A549 (cell line): Measurements from ENCODE around the gene JMJD8. TPM values are rescaled to one million over a fixed set of nuclear protein-coding genes. Genes with fewer than 3 reads are reported as not detected.
A peak's percentile ranks its signal among the peaks of the same experiment; 100 is the strongest.

Source experiments
- ATAC-seq, 2 experiments: fragments of 200-7000 bp in 1 of 2; fragments of >200 bp in 1 of 2; cut with Nextera tagmentation in 1 of 2; cut with Tn5 transposase in 1 of 2; 3 replicates each; pipeline versions ENCODE4 v1.8.0 to v1.9.1; 2018 to 2020; ENCODE audit warnings: mild to moderate bottlenecking in 1 of 2, moderate library complexity in 1 of 2
- CTCF ChIA-PET: fragments of 300-600 bp; sonication (Branson Sonifier 250); formaldehyde crosslinking; extraction: SDS; loops from one replicate; lab custom pipeline; 2021; ENCODE audit warnings: antibody characterized with exemption, inconsistent platforms; lab: Yijun Ruan, JAX
- POLR2A ChIA-PET: fragments of 350-600 bp; formaldehyde crosslinking; extraction: SDS; loops from one replicate; lab custom pipeline; 2021; ENCODE audit warnings: antibody characterized with exemption, inconsistent platforms; lab: Yijun Ruan, JAX
- DNase-seq, 2 experiments: peaks; one replicate each; pipeline versions ENCODE4 v3.0.0 to v3.0.0-alpha.2; 2011 to 2016; ENCODE audit warnings: low read depth in 1 of 2, low spot score in 1 of 2
- FAIRE-seq: peaks from 2 replicates; lab custom pipeline; 2011; peaks lifted over from hg19 to GRCh38; lab: Jason Lieb, UNC
- H3K27ac ChIP-seq, 2 experiments: fragments of >200 bp; sonication (Bioruptor Twin); formaldehyde crosslinking; 3 replicates each; pipeline ENCODE4 v1.5.1; 2016 to 2017
- H3K4me1 ChIP-seq: fragments of >200 bp; sonication (Bioruptor Twin); formaldehyde crosslinking; 3 replicates; pipeline ENCODE4 v1.6.1; 2016
- H3K4me2 ChIP-seq: fragments of >200 bp; sonication (Bioruptor Twin); formaldehyde crosslinking; 3 replicates; pipeline ENCODE4 v1.6.1; 2016
- H3K4me3 ChIP-seq: fragments of >200 bp; sonication (Bioruptor Twin); formaldehyde crosslinking; 3 replicates; pipeline ENCODE4 v1.5.1; 2016
- H3K9me3 ChIP-seq: fragments of >200 bp; sonication (Bioruptor Twin); formaldehyde crosslinking; 3 replicates; pipeline ENCODE4 v1.6.1; 2016
- BHLHE40 ChIP-seq: IDR thresholded peaks from 2 replicates; pipeline ENCODE4 v1.6.1; 2012; ENCODE audit warnings: low read depth, low read length, inconsistent platforms
- CBX2 ChIP-seq: fragments of 200-600 bp; sonication (generic); IDR thresholded peaks from 2 replicates; pipeline ENCODE4 v1.6.1; 2016; ENCODE audit warnings: low read depth, mild to moderate bottlenecking, borderline replicate concordance
- CEBPB ChIP-seq, 2 experiments: fragments of >200 bp in 1 of 2; sonication (Bioruptor Twin) in 1 of 2; formaldehyde crosslinking in 1 of 2; IDR thresholded peaks; 2 replicates each; pipeline ENCODE4 v1.6.1; 2012 to 2016
- EHF ChIP-seq: fragments of 250-450 bp; sonication (Bioruptor Pico); IDR thresholded peaks from 2 replicates; pipeline ENCODE4 v1.5.0; 2020; ENCODE audit warnings: mild to moderate bottlenecking
- EP300 ChIP-seq, 2 experiments: fragments of >200 bp; sonication (Bioruptor Twin); formaldehyde crosslinking; IDR thresholded peaks; 2 replicates in 1 of 2; 3 replicates in 1 of 2; pipeline ENCODE4 v1.6.1; 2016 to 2017
- ESRRA ChIP-seq: fragments of 150-350 bp; IDR thresholded peaks from 2 replicates; pipeline ENCODE4 v1.6.1; 2014; ENCODE audit warnings: mild to moderate bottlenecking, low read length, borderline replicate concordance
- FOSL2 ChIP-seq, 2 experiments: fragments of 450-650 bp in 1 of 2; fragments of >200 bp in 1 of 2; sonication (Bioruptor Twin) in 1 of 2; formaldehyde crosslinking; IDR thresholded peaks; 2 replicates each; pipeline versions ENCODE4 v1.5.0 to v1.6.1; 2016 to 2020; ENCODE audit warnings: mild to moderate bottlenecking in 1 of 2, moderate library complexity in 1 of 2
- FOXS1 ChIP-seq: fragments of 250-450 bp; sonication (Bioruptor Pico); IDR thresholded peaks from 2 replicates; pipeline ENCODE4 v1.5.0; 2020; ENCODE audit warnings: mild to moderate bottlenecking, moderate library complexity
- GATA3 ChIP-seq: IDR thresholded peaks from 2 replicates; pipeline ENCODE4 v1.6.1; 2012; ENCODE audit warnings: borderline replicate concordance
- HDAC2 ChIP-seq: fragments of 200-600 bp; sonication (generic); IDR thresholded peaks from 2 replicates; pipeline ENCODE4 v1.6.1; 2016
- HEYL ChIP-seq: fragments of 250-450 bp; sonication (Bioruptor Pico); IDR thresholded peaks from 2 replicates; pipeline ENCODE4 v1.8.0; 2021; ENCODE audit warnings: mild to moderate bottlenecking, moderate library complexity
- HOXA7 ChIP-seq: fragments of 250-450 bp; sonication (Bioruptor Pico); IDR thresholded peaks from 2 replicates; pipeline ENCODE4 v1.5.0; 2020; ENCODE audit warnings: mild to moderate bottlenecking, moderate library complexity
- JUN ChIP-seq, 2 experiments: fragments of >200 bp; sonication (Bioruptor Twin); formaldehyde crosslinking; IDR thresholded peaks; 2 replicates in 1 of 2; 3 replicates in 1 of 2; pipeline ENCODE4 v1.6.1; 2016 to 2017
- JUNB ChIP-seq: fragments of >200 bp; sonication (Bioruptor Twin); formaldehyde crosslinking; IDR thresholded peaks from 2 replicates; pipeline ENCODE4 v1.6.1; 2016
- KDM1A ChIP-seq: fragments of 200-600 bp; sonication (generic); IDR thresholded peaks from 2 replicates; pipeline ENCODE4 v1.6.1; 2016; ENCODE audit warnings: low read depth, mild to moderate bottlenecking
- KDM5A ChIP-seq: fragments of 200-600 bp; sonication (generic); IDR thresholded peaks from 2 replicates; pipeline ENCODE4 v1.6.1; 2016; ENCODE audit warnings: antibody characterized with exemption, mild to moderate bottlenecking
- MAFK ChIP-seq: fragments of 450-650 bp; IDR thresholded peaks from 2 replicates; pipeline ENCODE4 v1.6.1; 2014; ENCODE audit not compliant: partially characterized antibody
- MAZ ChIP-seq: fragments of 150-350 bp; IDR thresholded peaks from 2 replicates; pipeline ENCODE4 v1.6.1; 2014; ENCODE audit warnings: antibody characterized with exemption, low read depth, low read length, borderline replicate concordance
- NFE2L2 ChIP-seq: fragments of 150-350 bp; conservative IDR thresholded peaks from 2 replicates; pipeline ENCODE4 v1.6.1; 2014; ENCODE audit warnings: low read length
- PHF8 ChIP-seq: fragments of 200-600 bp; sonication (generic); IDR thresholded peaks from 2 replicates; pipeline ENCODE4 v1.6.1; 2016; ENCODE audit warnings: low read depth, mild to moderate bottlenecking, antibody characterized with exemption, moderate library complexity, borderline replicate concordance
- POLR2A ChIP-seq: IDR thresholded peaks from 2 replicates; pipeline ENCODE4 v1.6.1; 2012; ENCODE audit warnings: mild to moderate bottlenecking, low read length
- POLR2AphosphoS2 ChIP-seq: conservative IDR thresholded peaks from 2 replicates; pipeline ENCODE4 v1.6.1; 2012; ENCODE audit warnings: low read length, improper control_type of control experiment, inconsistent platforms
- RAD21 ChIP-seq, 2 experiments: fragments of >200 bp in 1 of 2; sonication (Bioruptor Twin) in 1 of 2; formaldehyde crosslinking in 1 of 2; IDR thresholded peaks in 1 of 2; conservative IDR thresholded peaks in 1 of 2; 2 replicates in 1 of 2; 3 replicates in 1 of 2; pipeline ENCODE4 v1.6.1; 2012 to 2018; ENCODE audit warnings: inconsistent platforms in 1 of 2
- RCOR1 ChIP-seq: fragments of 150-350 bp; IDR thresholded peaks from 2 replicates; pipeline ENCODE4 v1.6.1; 2014; ENCODE audit warnings: antibody characterized with exemption, low read length, low read depth
- RNF2 ChIP-seq: fragments of 200-600 bp; sonication (generic); IDR thresholded peaks from 2 replicates; pipeline ENCODE4 v1.6.1; 2016; ENCODE audit warnings: low read depth, mild to moderate bottlenecking, antibody characterized with exemption, moderate library complexity, borderline replicate concordance
- SREBF2 ChIP-seq: fragments of 450-650 bp; IDR thresholded peaks from 2 replicates; pipeline ENCODE4 v1.6.1; 2014; ENCODE audit warnings: mild to moderate bottlenecking, moderate library complexity
- TFCP2L1 ChIP-seq: fragments of 250-450 bp; sonication (Bioruptor Pico); IDR thresholded peaks from 2 replicates; pipeline ENCODE4 v1.5.0; 2021; ENCODE audit warnings: mild to moderate bottlenecking
- TP53 ChIP-seq: fragments of 250-450 bp; sonication (Bioruptor Pico); IDR thresholded peaks from 2 replicates; pipeline ENCODE4 v1.5.0; 2021; ENCODE audit warnings: mild to moderate bottlenecking, moderate library complexity
- ZC3H11A ChIP-seq: fragments of 450-650 bp; IDR thresholded peaks from 2 replicates; pipeline ENCODE4 v1.6.1; 2014; ENCODE audit warnings: antibody characterized with exemption, mild to moderate bottlenecking
- ZFP36 ChIP-seq: fragments of 450-650 bp; IDR thresholded peaks from 2 replicates; pipeline ENCODE4 v1.6.1; 2014; ENCODE audit warnings: borderline replicate concordance; ENCODE audit not compliant: partially characterized antibody
- WGBS: methylation state at CpG from one replicate; pipeline ENCODE4 v1.1.6; 2017; ENCODE audit errors: missing lambda C conversion rate; 5-methylcytosine and 5-hydroxymethylcytosine counted together
- polyA plus RNA-seq, 4 experiments: library from polyadenylated mRNA; depleted of rRNA in 3 of 4; stranded (reverse); fragments of >200 nt; fragmentation: RNase III in 1 of 4; extraction: RNeasy Plus Mini Kit Qiagen cat#74134 plus additional on column Dnase treatment in 1 of 4; gene quantifications; 2 replicates in 3 of 4; 3 replicates in 1 of 4; pipeline ENCODE4 v1.2.3, GENCODE V29; 2011 to 2017
- TF ChIP-seq, protein P1 (sequence below): IDR thresholded peaks from 2 replicates; pipeline ENCODE4 v1.6.1; 2012
- TF ChIP-seq, protein P2 (sequence below): IDR thresholded peaks from 2 replicates; pipeline ENCODE4 v1.6.1; 2012; ENCODE audit warnings: low read depth, borderline replicate concordance
- TF ChIP-seq, protein P3 (sequence below): IDR thresholded peaks from 2 replicates; pipeline ENCODE4 v1.6.1; 2012
- TF ChIP-seq, protein P4 (sequence below): fragments of >200 bp; sonication (Bioruptor Twin); formaldehyde crosslinking; IDR thresholded peaks from 3 replicates; pipeline ENCODE4 v1.5.1; 2016
- TF ChIP-seq, protein P5 (sequence below): fragments of 250-450 bp; sonication (Bioruptor Pico); IDR thresholded peaks from 2 replicates; pipeline ENCODE4 v1.5.0; 2020; ENCODE audit warnings: low read depth, mild to moderate bottlenecking, moderate library complexity

JMJD8 gene
- polyA plus RNA-seq, 2 of the 4 experiments (the other 2 are of a cell fraction), result 37.5 to 72.6 TPM

DNA sequence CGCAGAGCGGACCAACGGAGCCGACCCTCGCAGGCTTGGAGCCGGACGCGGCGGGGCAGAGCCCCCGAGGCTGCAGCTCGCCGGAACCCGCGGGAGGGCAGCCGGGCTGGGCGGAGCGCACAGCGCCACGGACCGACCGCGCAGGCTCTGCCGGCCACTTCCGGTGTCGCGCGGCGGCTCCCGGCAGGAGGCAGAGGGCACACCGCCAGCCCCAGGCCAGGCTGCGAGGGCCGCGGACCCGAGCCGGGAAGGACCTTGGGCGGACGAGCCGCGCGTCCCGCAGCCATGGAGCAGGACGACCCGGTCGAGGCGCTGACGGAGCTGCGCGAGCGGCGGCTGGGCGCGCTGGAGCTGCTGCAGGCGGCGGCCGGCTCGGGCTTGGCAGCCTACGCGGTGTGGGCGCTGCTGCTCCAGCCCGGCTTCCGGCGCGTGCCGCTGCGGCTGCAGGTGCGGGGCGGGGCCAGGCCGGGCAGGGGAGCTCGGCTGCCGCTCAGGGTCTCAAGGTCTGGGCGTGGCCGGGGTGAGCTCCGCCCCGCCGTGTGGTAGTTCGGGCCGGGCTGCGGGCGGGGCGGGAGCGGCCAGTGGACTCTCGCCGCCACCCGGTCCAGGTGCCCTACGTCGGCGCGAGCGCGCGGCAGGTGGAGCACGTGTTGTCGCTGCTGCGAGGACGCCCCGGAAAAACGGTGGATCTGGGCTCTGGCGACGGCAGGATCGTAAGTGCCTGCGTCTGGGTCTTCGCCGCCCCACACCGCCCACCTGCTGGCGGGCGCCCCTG, 37.0 kb upstream of the JMJD8 start, which contains the start of gene ANTKMT (continued):
- TF ChIP-seq, protein P1, sequence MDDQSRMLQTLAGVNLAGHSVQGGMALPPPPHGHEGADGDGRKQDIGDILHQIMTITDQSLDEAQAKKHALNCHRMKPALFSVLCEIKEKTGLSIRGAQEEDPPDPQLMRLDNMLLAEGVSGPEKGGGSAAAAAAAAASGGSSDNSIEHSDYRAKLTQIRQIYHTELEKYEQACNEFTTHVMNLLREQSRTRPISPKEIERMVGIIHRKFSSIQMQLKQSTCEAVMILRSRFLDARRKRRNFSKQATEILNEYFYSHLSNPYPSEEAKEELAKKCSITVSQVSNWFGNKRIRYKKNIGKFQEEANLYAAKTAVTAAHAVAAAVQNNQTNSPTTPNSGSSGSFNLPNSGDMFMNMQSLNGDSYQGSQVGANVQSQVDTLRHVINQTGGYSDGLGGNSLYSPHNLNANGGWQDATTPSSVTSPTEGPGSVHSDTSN, result peak; percentile 52; the same call in 1 of the 2 replicates
- peak in 1 of 2 experiments; percentile 25; a peak in 1 of 5 replicates for TF ChIP-seq EP300 (IDR thresholded peaks at IDR 0.05)
- no peak for TF ChIP-seq RCOR1
- TF ChIP-seq, all 56 proteins: peak for 14

DNA sequence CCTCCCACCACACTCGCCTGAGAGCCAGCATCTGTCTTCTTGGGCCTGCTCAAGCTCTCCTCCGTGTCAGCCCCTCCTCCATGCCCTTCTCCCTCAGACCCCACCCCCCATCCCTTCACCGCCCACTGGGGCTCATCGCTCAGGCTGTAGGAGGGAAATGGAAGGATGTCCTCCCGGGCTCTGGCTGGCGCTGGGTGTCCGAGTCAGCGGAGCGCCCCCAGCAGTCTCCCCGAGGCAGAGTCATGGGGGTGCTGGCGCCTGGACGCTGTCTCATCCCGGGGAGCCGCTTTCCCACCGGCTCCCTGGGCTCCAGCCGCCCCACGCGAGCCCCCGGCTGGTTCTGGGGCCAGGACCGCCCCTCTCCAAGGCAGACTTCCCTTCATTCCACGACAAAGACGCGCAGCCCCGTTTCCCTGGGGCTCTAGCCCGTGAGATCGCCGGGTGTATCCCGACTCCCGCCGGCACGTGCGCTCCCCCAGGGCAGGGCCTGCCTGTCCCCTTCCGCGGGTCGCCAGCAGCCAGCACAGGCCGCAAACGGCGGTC, 36.4 kb upstream of the JMJD8 start:
- FAIRE-seq (no peak), ATAC-seq (peak; percentile 32 to 66), DNase-seq (peak; percentile 72 to 84)
- Histone ChIP-seq H3K4me1 (peaks cover 49% of the 10 kb centered on the region), H3K4me3 (peak overlapping the region; percentile 93), H3K4me2 (peak overlapping the region; percentile 94), H3K9me3 (no peaks in the 10 kb centered on the region), H3K27ac (peak overlapping the region; percentile 98 to 99)
- ChIA-PET POLR2A (interaction anchor here (0.7 to 2.6 kb wide), 13 partner anchors 8 to 68 kb away, joined by 3 to 33 read pairs (median 6); partner anchors contain the start of genes CHTF18, CIAO3, RPUSD1 and STUB1), CTCF (interaction anchor here (0.6 to 28.0 kb wide), 7 partner anchors 6 to 139 kb away, joined by 3 to 656 read pairs (median 6); partner anchors contain the start of genes ANTKMT, CCDC78, CIAO3 and FBXL16)
- WGBS, result 0% methylated on average over 3 of the region's 38 CpGs
- TF ChIP-seq GATA3, result no peak
- no peak for TF ChIP-seq ZFP36
- no peak for TF ChIP-seq JUNB
- no peak for TF ChIP-seq RAD21 (conservative IDR thresholded peaks at IDR 0.05 in 1 of 2, IDR thresholded peaks at IDR 0.05 in 1 of 2)
- no peak for TF ChIP-seq MAZ
- no peak for TF ChIP-seq ESRRA
- TF ChIP-seq FOSL2 (IDR thresholded peaks at IDR 0.05), result no peak
- TF ChIP-seq FOSL2 (CRISPR knock-in tag; IDR thresholded peaks at IDR 0.05), result no peak
- TF ChIP-seq BHLHE40, result peak; percentile 66
- TF ChIP-seq KDM5A, result no peak
- no peak; the same call in 1 of the 2 replicates for TF ChIP-seq POLR2A
- no peak for TF ChIP-seq KDM1A
- TF ChIP-seq HDAC2, result no peak
- TF ChIP-seq NFE2L2, result no peak
- no peak for TF ChIP-seq FOXS1 (CRISPR knock-in tag)
- TF ChIP-seq, protein P2, sequence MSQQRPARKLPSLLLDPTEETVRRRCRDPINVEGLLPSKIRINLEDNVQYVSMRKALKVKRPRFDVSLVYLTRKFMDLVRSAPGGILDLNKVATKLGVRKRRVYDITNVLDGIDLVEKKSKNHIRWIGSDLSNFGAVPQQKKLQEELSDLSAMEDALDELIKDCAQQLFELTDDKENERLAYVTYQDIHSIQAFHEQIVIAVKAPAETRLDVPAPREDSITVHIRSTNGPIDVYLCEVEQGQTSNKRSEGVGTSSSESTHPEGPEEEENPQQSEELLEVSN, result no peak
- TF ChIP-seq RNF2, result peak; percentile 78; the same call in 1 of the 2 replicates
- TF ChIP-seq JUN (IDR thresholded peaks at IDR 0.05), result no peak
- TF ChIP-seq HOXA7 (CRISPR knock-in tag), result no peak; the same call in 1 of the 2 replicates
- 0 out of 2 replicates have a peak, but pooled peaks have one; percentile 49 for TF ChIP-seq PHF8
- no peak for TF ChIP-seq ZC3H11A
- no peak for TF ChIP-seq EHF (CRISPR knock-in tag)
- no peak for TF ChIP-seq EP300 (IDR thresholded peaks at IDR 0.05)
- TF ChIP-seq HEYL (CRISPR knock-in tag), result no peak
- TF ChIP-seq SREBF2, result no peak
- TF ChIP-seq, protein P3, sequence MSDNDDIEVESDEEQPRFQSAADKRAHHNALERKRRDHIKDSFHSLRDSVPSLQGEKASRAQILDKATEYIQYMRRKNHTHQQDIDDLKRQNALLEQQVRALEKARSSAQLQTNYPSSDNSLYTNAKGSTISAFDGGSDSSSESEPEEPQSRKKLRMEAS, result peak; percentile 73
- no peak for TF ChIP-seq TP53 (CRISPR knock-in tag)
- no peak for TF ChIP-seq CBX2
- TF ChIP-seq MAFK, result no peak
- TF ChIP-seq TFCP2L1 (CRISPR knock-in tag), result 0 out of 2 replicates have a peak, but pooled peaks have one; percentile 44
- TF ChIP-seq POLR2AphosphoS2, result 0 out of 2 replicates have a peak, but pooled peaks have one; percentile 50
- TF ChIP-seq, protein P4, sequence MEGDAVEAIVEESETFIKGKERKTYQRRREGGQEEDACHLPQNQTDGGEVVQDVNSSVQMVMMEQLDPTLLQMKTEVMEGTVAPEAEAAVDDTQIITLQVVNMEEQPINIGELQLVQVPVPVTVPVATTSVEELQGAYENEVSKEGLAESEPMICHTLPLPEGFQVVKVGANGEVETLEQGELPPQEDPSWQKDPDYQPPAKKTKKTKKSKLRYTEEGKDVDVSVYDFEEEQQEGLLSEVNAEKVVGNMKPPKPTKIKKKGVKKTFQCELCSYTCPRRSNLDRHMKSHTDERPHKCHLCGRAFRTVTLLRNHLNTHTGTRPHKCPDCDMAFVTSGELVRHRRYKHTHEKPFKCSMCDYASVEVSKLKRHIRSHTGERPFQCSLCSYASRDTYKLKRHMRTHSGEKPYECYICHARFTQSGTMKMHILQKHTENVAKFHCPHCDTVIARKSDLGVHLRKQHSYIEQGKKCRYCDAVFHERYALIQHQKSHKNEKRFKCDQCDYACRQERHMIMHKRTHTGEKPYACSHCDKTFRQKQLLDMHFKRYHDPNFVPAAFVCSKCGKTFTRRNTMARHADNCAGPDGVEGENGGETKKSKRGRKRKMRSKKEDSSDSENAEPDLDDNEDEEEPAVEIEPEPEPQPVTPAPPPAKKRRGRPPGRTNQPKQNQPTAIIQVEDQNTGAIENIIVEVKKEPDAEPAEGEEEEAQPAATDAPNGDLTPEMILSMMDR, result peak; percentile 30; the same call in 2 of the 3 replicates
- TF ChIP-seq, protein P5, sequence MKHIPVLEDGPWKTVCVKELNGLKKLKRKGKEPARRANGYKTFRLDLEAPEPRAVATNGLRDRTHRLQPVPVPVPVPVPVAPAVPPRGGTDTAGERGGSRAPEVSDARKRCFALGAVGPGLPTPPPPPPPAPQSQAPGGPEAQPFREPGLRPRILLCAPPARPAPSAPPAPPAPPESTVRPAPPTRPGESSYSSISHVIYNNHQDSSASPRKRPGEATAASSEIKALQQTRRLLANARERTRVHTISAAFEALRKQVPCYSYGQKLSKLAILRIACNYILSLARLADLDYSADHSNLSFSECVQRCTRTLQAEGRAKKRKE (CRISPR knock-in tag), result no peak
- TF ChIP-seq CEBPB (IDR thresholded peaks at IDR 0.05), result no peak
